ENCODE data around the gene KLF11.
"Not testable (repeated sequence)": the region's sequence is repeated elsewhere in the genome, so short reads cannot be mapped to it uniquely, and the experiment has no call there.

KLF11 gene

GRCh38 chr2:10009271-10009810 is 34.0 kb upstream of the KLF11 start:
- DNase-seq (ENCODE audit: low spot score): no peak

- peak; percentile 87 for DNase-seq (ENCODE audit: low spot score)
Observed at GRCh38 chr2:10009811-10010781, 33.3 kb upstream of the KLF11 start.

GRCh38 chr2:10010861-10011605 is 32.3 kb upstream of the KLF11 start:
- DNase-seq (ENCODE audit: low spot score): not testable (repeated sequence)

GRCh38 chr2:10011606-10012325 is 31.6 kb upstream of the KLF11 start:
- DNase-seq (ENCODE audit: low spot score): not testable (repeated sequence)

- DNase-seq (ENCODE audit: low spot score): not testable (repeated sequence)
Observed at GRCh38 chr2:10012366-10012962, 30.9 kb upstream of the KLF11 start.

GRCh38 chr2:10012963-10013461 is 30.3 kb upstream of the KLF11 start:
- no peak for DNase-seq (ENCODE audit: low spot score)

GRCh38 chr2:10013651-10014417 is 29.5 kb upstream of the KLF11 start:
- DNase-seq (ENCODE audit: low spot score): not testable (repeated sequence)

GRCh38 chr2:10014418-10015190 is 28.7 kb upstream of the KLF11 start:
- DNase-seq (ENCODE audit: low spot score): no peak

GRCh38 chr2:10015376-10015989 is 27.9 kb upstream of the KLF11 start:
- not testable (repeated sequence) for DNase-seq (ENCODE audit: low spot score)

GRCh38 chr2:10016001-10016801 is 27.1 kb upstream of the KLF11 start:
- no peak for DNase-seq (ENCODE audit: low spot score)

GRCh38 chr2:10016802-10017258 is 26.5 kb upstream of the KLF11 start:
- DNase-seq (ENCODE audit: low spot score): no peak

- DNase-seq (ENCODE audit: low spot score): no peak
Observed at GRCh38 chr2:10017313-10017941, 25.9 kb upstream of the KLF11 start.

- DNase-seq (ENCODE audit: low spot score): peak; percentile 39
Observed at GRCh38 chr2:10019174-10019573, 24.2 kb upstream of the KLF11 start.

GRCh38 chr2:10019602-10020400 is 23.5 kb upstream of the KLF11 start:
- DNase-seq (ENCODE audit: low spot score): no peak

GRCh38 chr2:10022041-10022421 is 21.3 kb upstream of the KLF11 start:
- DNase-seq (ENCODE audit: low spot score): no peak

- DNase-seq (ENCODE audit: low spot score): no peak
Observed at GRCh38 chr2:10022445-10022844, 20.9 kb upstream of the KLF11 start.
